Keratinocyte (primary cell): ENCODE data around the gene DIDO1.

Experiments
- CTCF ChIP-seq, 3 experiments: IDR thresholded peaks in 1 of 3; conservative IDR thresholded peaks in 1 of 3; optimal IDR thresholded peaks in 1 of 3; 2 replicates in 2 of 3; 3 replicates in 1 of 3; pipeline versions ENCODE3 to v1.5.1; 2011; ENCODE audit warnings: low read length in 3 of 3, mild to moderate bottlenecking in 3 of 3, moderate library complexity in 2 of 3, control low read depth in 1 of 3, inconsistent platforms in 1 of 3; ENCODE audit not compliant: insufficient read depth in 2 of 3; ENCODE audit errors: extremely low read depth in 1 of 3
- EZH2 ChIP-seq: IDR thresholded peaks from one replicate; pipeline ENCODE4 v1.6.1; 2012; ENCODE audit warnings: inconsistent platforms, mild to moderate bottlenecking, low read length, moderate library complexity

- TF ChIP-seq CTCF (optimal IDR thresholded peaks at IDR 0.05 in 1 of 3, IDR thresholded peaks at IDR 0.05 in 1 of 3, conservative IDR thresholded peaks at IDR 0.05 in 1 of 3; ENCODE audit: extremely low read depth in 1 of 3, insufficient read depth in 2 of 3, low read length in 3 of 3) = no peak
- TF ChIP-seq EZH2 = no peak
These were observed 74.1 kb downstream of the DIDO1 start for GRCh38 chr20:62852196-62852595.
